ENCODE data around the gene CGB7. TPM values are rescaled to one million over a fixed set of nuclear protein-coding genes. Genes with fewer than 3 reads are reported as not detected.

Gene CGB7
- 1 to 10 TPM in 2 of 4 donors, under 1 TPM in 2; 0.79 to 1.9 (median 1.3) TPM for polyA plus RNA-seq (ENCODE audit: insufficient read length in 4 of 4)

DNA sequence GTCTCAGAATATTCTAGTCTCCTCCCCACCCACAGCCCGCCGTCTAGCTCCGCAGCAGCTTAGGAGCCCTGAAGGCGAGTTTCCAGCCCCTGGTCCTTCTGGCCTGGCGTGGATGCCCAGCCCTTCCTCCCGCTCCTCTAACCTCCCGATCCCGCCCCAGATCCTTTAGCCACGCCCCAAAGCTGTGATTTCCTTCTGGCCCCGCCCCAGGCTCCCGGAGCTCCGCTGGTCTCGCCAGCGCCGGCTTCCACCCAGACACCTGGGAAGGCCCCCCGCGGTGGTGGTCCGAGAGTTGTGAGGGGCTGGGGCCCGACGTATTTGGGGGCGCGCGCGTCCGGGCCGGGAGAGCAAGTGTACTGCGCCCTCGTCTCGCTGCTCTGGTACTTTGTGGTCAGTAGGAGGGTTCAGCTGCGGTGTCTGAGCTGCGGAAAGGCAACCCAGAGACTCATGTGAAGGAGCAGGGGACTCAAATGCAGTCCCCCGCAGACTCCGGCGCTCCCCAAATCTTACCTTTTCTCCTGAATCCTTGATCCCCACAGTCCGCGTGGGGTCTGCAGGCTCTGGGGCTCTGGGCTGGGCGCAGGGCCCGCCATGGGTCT, at the start of gene CGB7:
CGB7 (minus strand) TSS at position 114 of the 599 bp plus-strand sequence. CDS start 2,374 bp downstream, outside the sequence.
- no peak for DNase-seq (ENCODE audit: low read depth in 4 of 4, low spot score in 3 of 4)

DNA sequence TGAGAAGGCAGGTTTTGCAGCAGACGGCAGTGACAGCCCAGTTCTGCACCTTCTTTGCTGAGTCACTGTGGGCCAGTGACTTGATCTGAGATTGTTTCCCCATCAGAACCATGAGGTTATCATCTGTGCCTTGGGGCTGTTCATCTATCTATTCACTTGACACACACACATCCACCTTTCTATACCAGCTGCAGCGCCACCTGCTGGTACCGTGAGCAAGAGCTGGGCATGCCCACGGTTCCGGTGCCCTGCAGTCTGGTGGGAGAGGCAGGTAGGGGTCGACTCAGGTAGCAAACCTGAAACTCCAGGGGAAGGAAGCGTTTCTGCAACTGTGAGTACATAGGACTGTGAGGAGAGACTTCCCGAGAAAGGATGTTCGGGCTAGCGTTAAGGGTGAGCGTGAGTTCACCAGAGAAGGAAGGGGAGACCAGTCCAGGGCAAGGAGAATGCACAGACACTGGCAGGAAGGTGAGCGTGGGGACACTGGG, 49.1 kb upstream of the CGB7 start:
- no peak for DNase-seq (ENCODE audit: low read depth in 4 of 4, low spot score in 3 of 4)

DNA sequence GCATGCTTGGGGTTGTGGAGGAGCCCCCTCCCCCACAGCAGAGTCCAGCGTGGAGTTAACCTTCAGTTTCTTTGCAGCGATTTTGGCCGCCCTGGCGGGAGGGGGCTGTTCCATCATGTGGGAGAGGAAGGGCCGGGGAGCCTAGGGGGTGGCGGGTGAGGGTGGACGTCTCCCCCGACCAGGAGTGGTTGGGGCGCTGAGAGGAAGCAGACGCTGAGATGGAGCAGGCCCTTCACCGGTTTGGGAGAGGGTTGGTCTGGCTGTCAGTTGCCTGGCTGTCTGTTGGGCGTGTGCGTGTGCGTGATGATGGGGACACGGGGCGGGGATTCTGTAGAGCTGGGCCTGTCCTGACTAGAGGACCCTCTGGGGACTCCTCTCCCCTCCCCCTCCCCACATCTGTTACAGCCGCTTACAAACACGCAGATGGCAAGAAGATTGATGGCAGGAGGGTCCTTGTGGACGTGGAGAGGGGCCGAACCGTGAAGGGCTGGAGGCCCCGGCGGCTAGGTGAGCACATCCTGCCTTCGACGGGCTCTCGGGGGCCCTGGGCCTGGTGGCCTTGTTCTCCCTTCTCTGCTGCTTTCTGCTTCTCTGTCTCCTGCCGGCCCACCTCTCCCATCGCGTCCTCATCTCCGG, 46.8 kb upstream of the CGB7 start:
- DNase-seq (ENCODE audit: low read depth in 4 of 4, low spot score in 3 of 4): no peak

DNA sequence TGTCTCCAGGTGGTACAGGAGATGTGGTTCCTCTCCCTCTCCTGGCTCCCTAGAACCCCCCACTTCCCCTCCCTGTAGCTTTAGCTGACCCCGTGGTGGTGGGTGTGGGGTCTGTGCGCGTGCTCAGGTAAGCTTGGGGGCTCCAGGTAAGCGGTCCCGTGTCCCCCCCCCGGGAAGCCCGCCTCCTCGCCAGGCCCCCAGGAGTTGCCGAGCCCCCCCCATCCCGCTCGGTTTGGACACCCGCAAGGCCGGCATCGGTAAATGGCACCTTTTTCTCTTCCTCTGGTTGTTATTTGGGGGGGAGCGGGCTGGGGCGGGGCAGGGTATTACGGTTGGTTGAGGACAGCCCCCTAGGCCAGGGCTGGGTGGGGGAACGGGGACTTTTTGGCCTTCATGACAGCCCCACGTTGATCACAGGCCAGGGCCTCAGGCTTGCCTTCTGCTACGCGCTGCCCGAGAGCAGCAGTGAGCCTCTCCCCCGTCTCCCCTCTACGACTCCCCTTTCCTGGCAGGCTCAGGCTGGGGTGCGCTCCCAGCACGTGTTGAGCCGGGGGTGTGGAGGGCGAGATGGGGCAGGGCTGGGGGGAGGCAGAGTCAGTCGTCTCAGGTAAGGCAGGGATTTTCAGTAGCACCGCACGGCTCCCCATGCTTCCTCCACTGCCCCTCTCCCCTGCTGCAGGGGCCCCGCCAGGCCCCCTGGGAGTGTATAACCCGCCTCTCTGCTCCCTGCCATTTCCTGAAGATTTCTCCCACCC, 46.0 kb upstream of the CGB7 start:
- no peak for DNase-seq (ENCODE audit: low read depth in 4 of 4, low spot score in 3 of 4)

DNA sequence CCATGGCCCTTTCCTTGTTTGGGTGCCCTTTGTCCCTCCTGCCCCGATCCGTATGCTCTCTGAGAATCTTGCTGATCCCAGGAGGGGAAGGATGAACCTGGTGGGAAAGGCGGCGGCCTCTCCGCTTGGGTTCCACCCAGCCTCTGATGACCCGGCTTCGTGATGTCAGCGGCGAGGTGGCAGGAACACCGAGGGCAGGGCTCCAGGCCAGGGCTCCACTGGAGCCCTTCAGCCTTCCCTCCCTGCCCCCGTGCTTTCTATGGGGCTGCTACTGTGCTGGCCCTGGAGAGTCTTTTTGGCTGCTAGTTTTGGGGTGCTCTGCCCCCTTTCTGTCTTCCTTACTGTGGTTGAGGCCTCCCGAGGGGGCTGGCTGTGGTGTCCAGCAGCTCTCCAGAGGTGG, 44.8 kb upstream of the CGB7 start:
- no peak for DNase-seq (ENCODE audit: low read depth in 4 of 4, low spot score in 3 of 4)

DNA sequence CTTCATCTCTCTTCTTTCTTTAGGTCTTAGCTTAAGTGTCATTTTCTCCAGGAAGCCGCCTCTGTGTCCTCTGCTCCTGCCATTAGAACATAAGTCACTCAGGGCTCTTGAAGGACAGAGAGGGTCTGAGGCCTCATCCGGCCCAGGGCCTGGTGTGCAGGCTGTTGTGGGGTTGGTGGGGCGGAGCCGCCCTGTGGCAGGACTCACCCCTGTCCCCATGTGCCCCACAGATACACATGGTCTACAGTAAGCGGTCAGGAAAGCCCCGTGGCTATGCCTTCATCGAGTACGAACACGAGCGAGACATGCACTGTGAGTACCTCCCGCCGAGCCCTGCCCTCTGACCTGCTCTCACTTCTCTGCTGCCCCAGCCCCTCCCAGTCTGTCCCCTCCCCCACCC, 43.6 kb upstream of the CGB7 start:
- no peak for DNase-seq (ENCODE audit: low read depth in 4 of 4, low spot score in 3 of 4)

DNA sequence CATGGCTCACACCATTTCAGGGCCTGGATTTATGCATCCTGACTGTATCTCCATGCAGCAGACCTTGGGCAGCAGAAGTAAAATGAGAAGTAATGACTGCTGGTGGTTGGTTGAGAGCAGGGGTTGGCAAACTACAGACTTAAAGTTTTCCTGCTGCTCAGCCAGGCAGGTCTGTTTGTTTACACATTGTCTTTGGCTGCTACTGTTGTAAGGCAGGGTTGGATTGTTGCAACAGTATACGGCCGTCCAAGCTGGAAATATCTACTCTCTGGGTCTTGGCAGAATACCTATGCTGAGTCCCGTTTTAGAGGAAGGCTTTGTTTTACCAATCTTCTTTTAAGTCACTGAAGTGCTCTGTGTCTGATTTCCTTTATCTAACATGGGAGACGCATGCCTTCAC, 41.2 kb upstream of the CGB7 start:
- DNase-seq (ENCODE audit: low read depth in 4 of 4, low spot score in 3 of 4): no peak

DNA sequence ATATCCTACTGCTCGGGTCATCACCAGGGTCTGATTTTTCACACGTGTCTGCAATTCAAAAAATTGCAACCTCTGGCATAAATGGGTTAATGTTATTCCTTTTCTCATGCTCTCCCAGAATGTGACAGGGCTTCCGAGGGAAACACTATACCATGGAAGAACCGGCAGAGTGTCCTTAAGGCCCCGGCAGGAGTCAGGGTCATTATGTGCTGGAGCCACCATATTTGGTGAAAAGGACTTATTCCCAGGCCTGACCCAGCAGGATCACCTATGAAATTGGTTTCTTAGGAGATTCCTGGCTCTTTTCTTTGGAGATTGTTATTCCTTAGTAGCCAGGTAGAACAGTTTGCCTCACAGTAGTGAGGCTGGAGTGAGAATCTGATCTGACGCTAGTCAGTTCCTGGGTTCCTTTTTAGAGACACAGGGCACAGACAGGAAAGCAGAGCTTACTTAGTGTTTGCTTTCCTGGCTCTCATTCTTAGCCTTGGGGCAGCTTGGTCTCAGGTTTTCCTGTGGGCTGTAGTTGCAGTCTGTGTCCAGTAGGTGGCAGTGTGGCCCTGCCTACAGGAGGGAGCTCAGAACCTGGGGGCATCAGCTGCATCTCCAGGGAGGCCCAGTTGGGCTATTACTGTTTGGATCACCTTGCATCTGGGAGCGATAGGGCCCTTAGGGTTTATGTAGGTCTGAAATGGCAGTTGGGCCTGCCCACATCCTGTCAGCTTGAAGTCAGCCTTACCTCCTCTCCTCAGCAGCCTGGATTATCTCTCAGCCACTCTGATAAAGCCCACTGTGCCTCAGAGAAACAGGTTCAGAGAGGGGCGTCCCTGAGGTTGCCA, 40.1 kb upstream of the CGB7 start:
- DNase-seq (ENCODE audit: low read depth in 4 of 4, low spot score in 3 of 4): no peak

DNA sequence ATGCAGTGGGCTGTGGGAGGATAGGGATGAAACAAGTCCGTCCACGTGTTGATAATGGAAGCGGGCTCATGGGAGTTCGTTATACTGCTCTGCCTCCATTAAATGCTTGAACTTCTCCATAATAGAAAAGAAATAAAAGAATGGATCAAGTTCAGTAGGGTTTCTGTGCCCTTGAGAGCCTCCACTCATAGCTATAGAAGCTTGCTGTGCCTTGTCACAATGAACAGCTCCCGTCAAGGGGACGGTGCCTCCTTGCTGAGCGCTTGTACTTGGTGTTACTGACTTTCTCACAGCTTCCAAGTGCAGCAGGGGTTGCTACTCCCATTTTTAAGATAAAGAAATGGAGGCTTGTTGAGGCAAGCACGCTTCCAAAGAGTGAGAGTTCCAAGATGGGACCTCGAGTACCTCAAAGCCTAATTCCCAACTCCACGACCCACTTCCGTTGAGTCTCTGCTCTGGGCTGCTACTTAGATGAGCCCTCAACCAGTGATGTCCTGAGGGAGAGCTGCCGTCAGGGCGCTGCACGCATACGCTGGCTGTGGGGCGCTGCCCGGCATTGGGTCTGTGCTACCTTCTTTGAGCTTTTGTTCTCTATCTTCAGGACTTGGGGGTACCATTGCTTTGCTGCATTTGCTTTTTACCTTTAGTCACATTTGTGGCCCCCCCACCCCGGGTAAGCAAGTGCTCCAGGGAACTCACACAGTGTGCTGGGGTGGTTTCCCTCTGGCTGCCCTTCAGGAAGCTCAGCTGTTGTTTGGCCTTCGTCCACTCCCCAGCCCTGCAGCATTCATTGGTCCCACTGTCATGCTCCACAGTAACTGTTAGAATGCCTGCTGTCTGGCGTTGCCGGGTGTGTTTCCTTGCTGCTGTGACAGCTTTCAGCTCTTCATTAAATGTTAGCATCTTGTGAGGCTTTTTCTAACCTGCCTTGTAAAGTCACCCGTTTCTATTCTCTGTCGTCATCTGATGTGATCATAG, 37.2 kb upstream of the CGB7 start:
- no peak for DNase-seq (ENCODE audit: low read depth in 4 of 4, low spot score in 3 of 4)

DNA sequence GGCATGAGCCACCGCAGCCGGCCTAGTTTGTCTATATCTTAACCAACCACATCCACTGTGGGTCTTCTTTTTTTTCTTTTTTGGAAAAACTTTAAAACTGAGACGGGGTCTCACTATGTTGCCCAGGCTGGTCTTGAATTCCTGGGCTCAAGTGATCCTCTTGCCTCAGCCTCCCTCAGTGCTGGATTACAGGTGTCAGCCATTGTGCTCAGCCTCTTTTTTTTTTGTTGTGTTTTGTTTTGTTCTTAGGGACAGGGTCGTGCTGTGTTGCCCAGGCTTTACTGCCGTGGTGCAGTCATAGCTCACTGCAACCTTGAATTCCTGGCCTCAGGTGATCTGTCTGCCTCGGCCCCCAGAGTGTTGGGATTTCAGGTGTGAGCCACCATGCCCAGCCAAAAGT, 35.1 kb upstream of the CGB7 start:
- DNase-seq (ENCODE audit: low read depth in 4 of 4, low spot score in 3 of 4): no peak

DNA sequence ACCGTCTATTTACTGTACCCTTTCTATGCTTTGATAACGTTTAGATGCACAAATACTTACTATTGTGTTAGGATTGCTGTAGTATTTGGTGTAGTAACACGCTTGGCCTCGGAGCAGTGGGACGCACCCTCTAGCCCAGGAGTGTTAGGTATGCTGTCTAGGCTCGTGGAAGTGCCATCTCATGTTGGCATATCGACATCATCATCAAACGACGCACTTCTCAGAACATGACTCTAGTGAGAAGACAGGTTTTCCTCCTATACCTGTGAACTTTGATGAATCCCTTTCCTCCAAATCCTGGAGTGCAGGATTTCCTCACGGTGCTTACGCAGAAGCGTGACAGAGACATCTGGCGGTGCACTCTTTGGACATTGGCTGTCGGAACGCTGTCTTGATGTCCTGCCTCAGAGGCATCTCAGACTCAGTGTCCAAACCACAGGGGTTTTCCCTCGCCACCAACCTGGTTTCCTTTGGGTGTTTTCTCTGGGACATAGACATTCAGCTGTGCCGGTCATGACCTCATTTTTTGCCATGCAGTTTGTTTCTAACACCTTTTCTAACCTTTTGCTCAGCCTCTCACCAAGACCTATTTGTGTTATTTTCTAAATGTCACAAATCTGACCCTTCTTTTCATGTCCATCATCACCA, 34.0 kb upstream of the CGB7 start:
- DNase-seq (ENCODE audit: low read depth in 4 of 4, low spot score in 3 of 4): no peak

DNA sequence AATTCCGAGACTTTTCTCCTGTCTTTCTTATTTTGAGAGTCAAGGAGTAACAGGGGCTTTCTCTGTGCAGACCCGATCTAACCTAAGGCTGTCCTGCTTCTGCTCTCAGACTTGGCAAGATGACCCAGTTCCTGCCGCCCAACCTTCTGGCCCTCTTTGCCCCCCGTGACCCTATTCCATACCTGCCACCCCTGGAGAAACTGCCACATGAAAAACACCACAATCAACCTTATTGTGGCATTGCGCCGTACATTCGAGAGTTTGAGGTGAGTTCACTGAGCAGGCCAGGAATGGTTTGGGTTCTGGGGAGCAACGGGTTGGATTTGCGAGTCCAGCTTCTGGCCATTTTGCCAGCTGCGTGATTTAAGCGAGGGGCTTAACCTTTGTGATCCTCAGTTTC, 28.7 kb upstream of the CGB7 start:
- DNase-seq (ENCODE audit: low read depth in 4 of 4, low spot score in 3 of 4): no peak

DNA sequence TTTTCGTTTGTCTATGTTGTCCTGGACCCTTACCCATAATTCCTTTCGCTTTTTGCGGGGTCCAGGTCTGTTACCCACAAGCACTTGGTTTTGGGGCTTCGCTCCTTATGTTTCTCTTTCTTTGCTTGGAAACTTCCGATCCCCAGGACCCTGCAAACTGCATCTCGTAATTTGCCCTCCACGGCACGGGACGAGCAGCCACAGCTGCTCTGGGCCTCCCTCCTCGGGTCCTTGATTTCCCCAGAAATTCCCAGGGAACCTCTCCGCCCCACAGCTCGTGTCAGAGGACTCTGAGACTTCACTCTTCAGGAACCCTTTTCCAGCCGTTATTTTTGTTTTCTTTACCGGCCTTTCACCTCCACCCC, 28.3 kb upstream of the CGB7 start:
- DNase-seq (ENCODE audit: low read depth in 4 of 4, low spot score in 3 of 4): no peak

DNA sequence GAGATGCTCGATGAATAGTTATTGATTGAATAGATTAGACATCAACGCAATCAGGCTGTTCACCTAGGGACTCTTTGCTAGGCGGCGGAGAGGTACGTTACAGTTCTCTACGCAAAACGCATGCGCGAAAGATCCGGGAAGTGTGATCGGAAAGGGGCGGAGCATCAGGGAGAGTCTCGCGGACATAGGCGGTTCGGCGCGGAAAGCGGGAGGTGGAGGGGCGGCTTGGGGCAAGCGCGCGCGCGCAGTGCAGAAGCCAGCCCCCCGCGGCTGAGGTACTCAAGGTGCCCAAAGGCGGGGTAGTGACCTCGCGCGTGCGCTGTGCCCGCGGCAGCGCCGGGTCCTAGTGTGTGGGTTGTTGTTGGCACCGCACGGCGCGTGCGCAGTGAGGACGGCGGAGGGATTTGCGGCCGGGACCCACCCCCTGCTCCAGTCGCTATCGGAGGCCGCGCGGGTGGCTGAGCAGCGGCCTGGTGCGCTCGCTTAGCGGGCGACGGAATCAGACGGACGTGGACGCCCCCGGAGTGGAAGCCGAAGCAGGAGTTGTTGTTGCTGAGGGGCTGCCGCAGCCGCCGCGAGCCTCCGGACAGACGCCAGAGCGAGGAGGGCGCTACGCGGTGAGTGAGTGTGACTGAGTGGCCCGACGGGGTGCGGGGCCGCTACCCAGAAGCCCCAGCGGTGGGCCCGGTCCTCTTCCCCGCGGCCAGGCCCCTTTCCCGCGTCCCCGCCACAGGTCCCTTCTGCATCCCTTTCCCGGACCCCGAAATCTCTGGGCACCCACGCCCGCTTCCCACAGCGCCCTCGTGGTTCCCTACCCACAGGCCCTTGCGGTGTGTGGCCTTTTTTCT, 27.7 kb upstream of the CGB7 start, which contains the start of gene SNRNP70:
SNRNP70 (plus strand) TSS at position 432 of the 848 bp plus-strand sequence. CDS start 964 bp downstream, outside the sequence.
- peak; percentile 97 to 100 (median 98) for DNase-seq (ENCODE audit: low read depth in 4 of 4, low spot score in 3 of 4)

DNA sequence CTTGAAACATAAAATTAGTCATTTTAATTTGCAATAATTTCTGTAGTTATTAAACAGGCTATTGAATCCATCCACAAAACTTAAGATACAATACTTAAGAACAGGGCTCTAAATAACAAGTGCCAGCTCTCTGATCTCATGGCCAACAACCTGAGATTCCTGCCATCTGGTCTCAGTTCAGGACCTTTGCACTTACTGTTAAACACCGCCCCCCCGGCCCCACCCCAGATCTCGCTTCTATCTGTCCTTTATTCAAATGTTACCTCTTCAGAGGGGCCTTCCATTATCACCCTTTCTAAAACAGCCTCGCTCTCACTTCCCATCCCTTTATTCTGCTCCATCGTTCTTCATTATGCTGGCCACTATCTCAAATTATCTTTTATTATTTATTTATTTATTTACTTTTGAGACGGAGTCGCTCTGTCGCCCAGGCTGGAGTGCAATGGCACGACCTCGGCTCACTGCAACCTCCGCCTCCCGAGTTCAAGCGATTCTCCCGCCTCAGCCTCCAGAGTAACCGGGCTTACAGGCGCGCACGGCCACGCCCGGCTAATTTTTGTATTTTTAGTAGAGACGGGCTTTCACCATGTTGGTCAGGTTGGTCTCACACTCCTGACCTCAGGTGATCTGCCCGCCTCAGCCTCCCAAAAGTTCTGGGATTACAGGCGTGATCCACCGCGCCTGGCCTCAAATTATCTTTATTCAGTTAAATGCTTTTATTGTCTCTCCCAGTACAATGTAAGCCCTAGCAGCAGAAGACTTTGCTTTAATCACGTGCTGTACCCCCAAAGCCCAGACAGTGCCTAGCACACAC, 26.9 kb upstream of the CGB7 start:
- DNase-seq (ENCODE audit: low read depth in 4 of 4, low spot score in 3 of 4): no peak

DNA sequence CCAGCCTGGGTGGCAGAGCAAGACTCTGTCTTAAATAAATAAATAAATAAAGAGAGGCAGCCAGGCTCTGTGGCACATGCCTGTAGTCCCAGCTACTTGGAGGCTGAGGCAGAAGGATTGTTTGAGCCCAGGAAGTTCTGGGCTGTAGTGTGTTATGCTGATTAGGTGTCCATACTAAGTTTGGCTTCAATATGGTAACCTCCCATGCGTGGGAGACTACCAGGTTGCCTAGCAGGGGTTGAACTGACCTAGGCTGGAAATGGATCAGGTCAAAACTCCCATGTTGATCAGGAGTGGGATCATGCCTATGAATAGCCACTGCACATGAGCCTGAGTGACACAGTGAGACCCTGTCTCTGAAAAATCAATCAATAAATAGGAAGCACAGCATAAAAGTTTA, 23.7 kb upstream of the CGB7 start:
- no peak for DNase-seq (ENCODE audit: low read depth in 4 of 4, low spot score in 3 of 4)

DNA sequence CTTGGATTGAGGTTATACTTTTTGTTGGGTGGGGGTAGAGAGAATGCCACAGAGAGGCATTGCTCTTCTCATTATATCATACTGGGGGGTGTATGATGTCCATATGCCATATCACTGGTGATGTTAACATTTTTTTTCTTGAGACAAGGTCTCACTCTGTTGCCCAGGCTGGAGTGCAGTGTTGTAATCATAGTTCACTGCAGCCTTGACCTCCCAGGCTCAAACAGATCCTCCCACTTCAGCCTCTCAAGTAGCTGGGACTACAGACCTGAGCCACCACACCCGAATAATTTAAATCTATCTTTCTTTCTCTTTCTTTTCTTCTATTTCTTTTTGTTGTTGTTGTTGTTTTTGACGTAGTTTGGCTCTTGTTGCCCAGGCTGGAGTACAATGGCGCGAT, 22.8 kb upstream of the CGB7 start:
- DNase-seq (ENCODE audit: low read depth in 4 of 4, low spot score in 3 of 4): no peak

Data from right renal pelvis (tissue), 4 donors.